ENCODE measurements around the gene BTG1. TPM values are rescaled to one million over a fixed set of nuclear protein-coding genes. Genes with fewer than 3 reads are reported as not detected.

Gene BTG1
- total and polyA plus RNA-seq, 9 of the 15 experiments (the other 6 are each of a cell fraction or from before 2014, with no cell fraction given): 3.7 to 28.6 (median 7.4) TPM

DNA sequence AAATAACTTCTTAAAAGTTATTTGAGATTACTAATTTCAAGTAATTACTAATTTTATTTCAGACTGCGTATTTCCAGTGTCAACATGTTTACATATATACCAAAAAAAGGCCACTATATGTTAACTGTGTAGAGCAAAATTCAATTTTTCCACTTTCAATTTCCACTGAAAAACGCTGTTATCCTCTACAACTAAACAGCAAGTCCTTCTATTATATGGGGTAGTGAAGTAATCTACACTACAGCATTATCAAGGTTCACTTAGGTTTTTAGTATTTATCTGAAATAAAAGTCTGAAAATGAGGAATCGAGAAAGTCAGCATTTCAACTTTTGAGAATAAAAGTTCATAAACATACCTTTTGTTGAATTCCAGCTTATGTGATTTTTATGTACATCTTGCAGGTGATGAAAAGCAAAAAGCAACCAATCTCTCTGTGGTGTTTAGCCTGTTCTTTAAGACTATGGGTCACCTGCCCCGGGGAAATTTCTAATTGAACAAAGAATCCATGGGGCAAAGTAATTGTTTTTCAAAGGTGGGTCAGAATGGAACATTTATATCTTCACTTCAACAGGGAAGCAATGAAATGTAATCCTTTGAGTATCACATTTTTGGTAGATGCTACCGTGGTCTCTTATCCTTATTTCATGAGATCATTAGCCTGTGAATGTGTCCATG lies 3.3 kb downstream of the BTG1 start:
- H3K9ac ChIP-seq (ENCODE audit: insufficient read depth in 1 of 2, low read depth in 2 of 2, low read length in 2 of 2): peak overlapping the region in 1 of 2 experiments; percentile 82; a peak in 2 of 4 replicates
- ChIA-PET POLR2A (interaction anchor here (0.6 to 3.8 kb wide), 5 partner anchors 9 to 761 kb away, joined by 3 to 44 read pairs (median 5); no protein-coding TSS in a partner anchor), CTCF (ENCODE audit: low intra/inter-chr PET ratio) (interaction anchor here (1.3 kb wide), 1 partner anchor 428 kb away, joined by 4 read pairs; no protein-coding TSS in a partner anchor)
- H3K79me2 ChIP-seq (ENCODE audit: control insufficient read depth, insufficient read depth, low read length): peaks cover 96% of the 10 kb centered on the region
- intact Hi-C loops (cut with micrococcal nuclease) (loop anchor here (5.0 to 10.0 kb wide), 3 partner anchors 65 to 330 kb away; no protein-coding TSS in a partner anchor), in situ Hi-C loops (cut with MboI) (no loop called here)
- H3K27ac ChIP-seq (ENCODE audit: extremely low read depth, low read depth, low read length): no peak overlapping the region
- H3K4me3 ChIP-seq: peak overlapping the region; percentile 88
- no peaks in the 10 kb centered on the region for H3K9me3 ChIP-seq (replicated peaks; ENCODE audit: control insufficient read depth, insufficient read depth, low read depth, low read length)
- ATAC-seq (no peak), FAIRE-seq (no peak), DNase-seq (ENCODE audit: extremely low read depth in 1 of 4, low spot score in 3 of 4) (no peak)
- H3K4me2 ChIP-seq (ENCODE audit: insufficient read depth, low read length): peak overlapping the region; percentile 70
- no peaks in the 10 kb centered on the region for H3K27me3 ChIP-seq (ENCODE audit: control insufficient read depth in 2 of 2, insufficient read depth in 2 of 2, low read length in 2 of 2)
- H4K20me1 ChIP-seq (replicated peaks; ENCODE audit: control insufficient read depth, insufficient read depth, low read length): peaks cover 41% of the 10 kb centered on the region
- TF ChIP-seq, protein P1, sequence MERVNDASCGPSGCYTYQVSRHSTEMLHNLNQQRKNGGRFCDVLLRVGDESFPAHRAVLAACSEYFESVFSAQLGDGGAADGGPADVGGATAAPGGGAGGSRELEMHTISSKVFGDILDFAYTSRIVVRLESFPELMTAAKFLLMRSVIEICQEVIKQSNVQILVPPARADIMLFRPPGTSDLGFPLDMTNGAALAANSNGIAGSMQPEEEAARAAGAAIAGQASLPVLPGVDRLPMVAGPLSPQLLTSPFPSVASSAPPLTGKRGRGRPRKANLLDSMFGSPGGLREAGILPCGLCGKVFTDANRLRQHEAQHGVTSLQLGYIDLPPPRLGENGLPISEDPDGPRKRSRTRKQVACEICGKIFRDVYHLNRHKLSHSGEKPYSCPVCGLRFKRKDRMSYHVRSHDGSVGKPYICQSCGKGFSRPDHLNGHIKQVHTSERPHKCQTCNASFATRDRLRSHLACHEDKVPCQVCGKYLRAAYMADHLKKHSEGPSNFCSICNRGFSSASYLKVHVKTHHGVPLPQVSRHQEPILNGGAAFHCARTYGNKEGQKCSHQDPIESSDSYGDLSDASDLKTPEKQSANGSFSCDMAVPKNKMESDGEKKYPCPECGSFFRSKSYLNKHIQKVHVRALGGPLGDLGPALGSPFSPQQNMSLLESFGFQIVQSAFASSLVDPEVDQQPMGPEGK (CRISPR knock-in tag; IDR thresholded peaks at IDR 0.05; ENCODE audit: borderline replicate concordance): no peak
- TF ChIP-seq CHD4 (IDR thresholded peaks at IDR 0.05; ENCODE audit: insufficient read depth, insufficient replicate concordance, low read depth, low read length, poor library complexity, severe bottlenecking): no peak
- TF ChIP-seq, protein P2, sequence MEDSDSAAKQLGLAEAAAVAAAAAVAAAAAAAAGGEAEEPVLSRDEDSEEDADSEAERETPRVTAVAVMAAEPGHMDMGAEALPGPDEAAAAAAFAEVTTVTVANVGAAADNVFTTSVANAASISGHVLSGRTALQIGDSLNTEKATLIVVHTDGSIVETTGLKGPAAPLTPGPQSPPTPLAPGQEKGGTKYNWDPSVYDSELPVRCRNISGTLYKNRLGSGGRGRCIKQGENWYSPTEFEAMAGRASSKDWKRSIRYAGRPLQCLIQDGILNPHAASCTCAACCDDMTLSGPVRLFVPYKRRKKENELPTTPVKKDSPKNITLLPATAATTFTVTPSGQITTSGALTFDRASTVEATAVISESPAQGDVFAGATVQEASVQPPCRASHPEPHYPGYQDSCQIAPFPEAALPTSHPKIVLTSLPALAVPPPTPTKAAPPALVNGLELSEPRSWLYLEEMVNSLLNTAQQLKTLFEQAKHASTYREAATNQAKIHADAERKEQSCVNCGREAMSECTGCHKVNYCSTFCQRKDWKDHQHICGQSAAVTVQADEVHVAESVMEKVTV (CRISPR knock-in tag; IDR thresholded peaks at IDR 0.05): no peak
- no TSS peak for BruUV-seq (replicated peaks)
- no peak overlapping the region for H2AFZ ChIP-seq (ENCODE audit: low read depth, low read length)
- no peaks in the 10 kb centered on the region for H3K9me1 ChIP-seq (ENCODE audit: control insufficient read depth, insufficient read depth, low read length)
- peaks cover 14 to 16% of the 10 kb centered on the region in 2 experiments; a peak in 4 of 5 replicates for H3K4me1 ChIP-seq (replicated peaks in 1 of 2; ENCODE audit: control insufficient read depth in 2 of 2, insufficient read depth in 2 of 2, low read length in 2 of 2)
- WGBS (ENCODE audit: insufficient coverage, low coverage, missing lambda C conversion rate): 34% methylated on average over 5 of the region's 5 CpGs
- H3K36me3 ChIP-seq (ENCODE audit: control insufficient read depth, insufficient read depth, low read length): peaks cover 44% of the 10 kb centered on the region

All from K562 (cell line).